Vagina (tissue), 2 donors: Measurements from ENCODE around the gene ADGRL2.

Experiments
- POLR2A ChIP-seq, 2 donors: fragments of 450-650 bp; IDR thresholded peaks; one replicate each; pipeline ENCODE4 v1.6.1; 2017; ENCODE audit warnings: antibody characterized with exemption in 2 of 2, mild to moderate bottlenecking in 2 of 2, moderate library complexity in 2 of 2
- POLR2AphosphoS5 ChIP-seq, 2 donors: sonication (generic); formaldehyde crosslinking; IDR thresholded peaks; one replicate each; pipeline ENCODE4 v1.9.0; 2017; ENCODE audit warnings: antibody characterized with exemption in 2 of 2, mild to moderate bottlenecking in 2 of 2, low read depth in 1 of 2; ENCODE audit not compliant: insufficient read depth in 1 of 2

DNA sequence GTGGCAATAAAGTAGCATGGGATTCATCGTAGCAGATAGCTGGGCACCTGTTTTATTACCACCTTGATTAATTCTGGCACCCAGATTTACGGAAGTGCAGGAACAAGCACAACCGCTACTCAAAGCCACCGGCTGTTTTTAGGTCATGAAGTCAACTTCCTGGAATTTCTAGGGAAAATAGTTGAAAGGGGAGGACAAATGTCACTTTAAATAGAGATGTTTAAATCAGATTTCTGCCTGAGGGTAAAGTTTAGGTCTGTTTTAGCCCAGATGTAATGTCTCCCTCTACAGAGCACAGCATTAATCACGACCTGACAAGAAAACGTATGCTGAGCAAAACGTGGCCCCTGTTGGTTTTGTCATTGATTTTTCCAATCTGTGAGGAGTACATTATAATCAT lies 8.0 kb downstream of the ADGRL2 start:
- TF ChIP-seq POLR2A (IDR thresholded peaks at IDR 0.05) = no peak
- TF ChIP-seq POLR2AphosphoS5 (IDR thresholded peaks at IDR 0.05; ENCODE audit: insufficient read depth in 1 of 2, low read depth in 1 of 2) = no peak
